Measurements from ENCODE around the gene UBR1. TPM values are rescaled to one million over a fixed set of nuclear protein-coding genes. Genes with fewer than 3 reads are reported as not detected.
A peak's percentile ranks its signal among the peaks of the same experiment; 100 is the strongest.

The UBR1 gene
- total and polyA plus RNA-seq, 2 donors from 2014 or later, result 6.0 to 36.9 TPM

DNA sequence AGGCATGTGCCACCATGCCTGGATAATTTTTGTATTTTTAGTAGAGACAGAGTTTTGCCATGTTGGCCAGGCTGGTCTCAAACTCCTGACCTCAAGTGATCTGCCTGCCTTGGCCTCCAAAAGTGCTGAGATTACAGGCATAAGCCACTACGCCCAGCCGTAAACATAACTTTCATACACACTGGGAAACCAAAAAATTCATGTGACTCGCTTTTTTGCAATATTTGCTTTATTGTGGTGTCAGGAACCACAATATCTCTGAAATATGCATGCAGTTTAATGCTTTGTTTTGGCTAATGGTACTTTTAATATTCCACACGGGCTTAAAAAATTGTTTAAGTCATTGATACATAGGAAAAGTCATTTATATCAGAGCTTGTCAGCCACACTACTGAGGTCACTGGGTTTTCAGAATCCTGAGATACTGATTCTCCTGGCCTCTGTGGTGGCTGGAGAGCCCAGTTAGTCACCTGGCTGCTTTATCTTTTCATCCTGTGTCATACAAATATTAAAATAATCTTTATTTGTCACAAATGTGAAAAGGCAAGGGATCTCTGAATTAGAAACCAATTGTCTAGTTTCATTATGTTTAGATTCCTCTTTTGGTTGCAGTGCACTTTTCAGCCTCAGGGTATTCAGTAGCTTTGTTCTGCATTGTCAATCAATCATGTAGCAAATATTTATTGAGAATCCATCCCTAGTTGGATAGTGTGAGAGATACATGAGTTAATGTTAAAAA is 37.5 kb upstream of the UBR1 start:
- DNase-seq (no peak), FAIRE-seq (no peak)
- Histone ChIP-seq H3K27ac (ENCODE audit: low read depth in 2 of 2, low read length in 2 of 2) (no peak overlapping the region), H3K4me3 (ENCODE audit: low read length in 3 of 3) (no peak overlapping the region), H3K9ac (ENCODE audit: low read length in 3 of 3) (no peak overlapping the region), H3K36me3 (ENCODE audit: control insufficient read depth in 2 of 3, insufficient read depth in 3 of 3, low read length in 3 of 3) (peaks cover 0 to 33% (median 11%) of the 10 kb centered on the region in 3 donors), H3K4me1 (ENCODE audit: control insufficient read depth in 2 of 3, insufficient read depth in 2 of 3, low read depth in 1 of 3, low read length in 3 of 3) (no peaks in the 10 kb centered on the region), H3K9me3 (ENCODE audit: control insufficient read depth in 2 of 3, insufficient read depth in 1 of 3, low read length in 3 of 3) (no peaks in the 10 kb centered on the region), H3K27me3 (ENCODE audit: control insufficient read depth, insufficient read depth, low read length) (no peaks in the 10 kb centered on the region)
- intact Hi-C loops (cut with DNase I), result no loop called here
- TF ChIP-seq, protein P1, sequence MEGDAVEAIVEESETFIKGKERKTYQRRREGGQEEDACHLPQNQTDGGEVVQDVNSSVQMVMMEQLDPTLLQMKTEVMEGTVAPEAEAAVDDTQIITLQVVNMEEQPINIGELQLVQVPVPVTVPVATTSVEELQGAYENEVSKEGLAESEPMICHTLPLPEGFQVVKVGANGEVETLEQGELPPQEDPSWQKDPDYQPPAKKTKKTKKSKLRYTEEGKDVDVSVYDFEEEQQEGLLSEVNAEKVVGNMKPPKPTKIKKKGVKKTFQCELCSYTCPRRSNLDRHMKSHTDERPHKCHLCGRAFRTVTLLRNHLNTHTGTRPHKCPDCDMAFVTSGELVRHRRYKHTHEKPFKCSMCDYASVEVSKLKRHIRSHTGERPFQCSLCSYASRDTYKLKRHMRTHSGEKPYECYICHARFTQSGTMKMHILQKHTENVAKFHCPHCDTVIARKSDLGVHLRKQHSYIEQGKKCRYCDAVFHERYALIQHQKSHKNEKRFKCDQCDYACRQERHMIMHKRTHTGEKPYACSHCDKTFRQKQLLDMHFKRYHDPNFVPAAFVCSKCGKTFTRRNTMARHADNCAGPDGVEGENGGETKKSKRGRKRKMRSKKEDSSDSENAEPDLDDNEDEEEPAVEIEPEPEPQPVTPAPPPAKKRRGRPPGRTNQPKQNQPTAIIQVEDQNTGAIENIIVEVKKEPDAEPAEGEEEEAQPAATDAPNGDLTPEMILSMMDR (IDR thresholded peaks at IDR 0.05; ENCODE audit: borderline replicate concordance, extremely low read depth, insufficient read depth), result no peak

DNA sequence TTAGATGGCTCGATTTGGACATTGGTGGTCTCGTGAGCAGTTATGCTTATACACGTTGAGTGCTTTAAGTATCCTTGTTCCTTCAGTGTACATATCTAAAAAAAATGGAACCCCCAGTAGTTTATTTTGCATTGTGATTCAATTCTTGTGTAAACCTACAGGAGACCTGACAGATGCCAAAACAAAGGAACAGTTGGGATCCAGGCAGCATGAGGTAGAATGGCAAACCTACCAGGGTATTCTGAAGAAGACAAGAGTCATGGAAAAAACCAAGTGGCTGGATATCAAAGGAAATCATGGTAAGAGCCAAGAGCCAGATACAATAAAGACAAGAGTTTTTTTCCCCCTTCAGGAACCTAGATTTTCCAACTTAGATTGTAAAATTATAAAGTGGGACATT is 29.5 kb upstream of the UBR1 start:
- H3K36me3 ChIP-seq (ENCODE audit: control insufficient read depth in 2 of 3, insufficient read depth in 3 of 3, low read length in 3 of 3), result peaks cover 0 to 12% (median 9%) of the 10 kb centered on the region in 3 donors
- FAIRE-seq, result no peak
- no peaks in the 10 kb centered on the region for H3K27me3 ChIP-seq (ENCODE audit: control insufficient read depth, insufficient read depth, low read length)
- no peak for DNase-seq
- H3K27ac ChIP-seq (ENCODE audit: low read depth in 2 of 2, low read length in 2 of 2), result no peak overlapping the region
- no peaks in the 10 kb centered on the region for H3K9me3 ChIP-seq (ENCODE audit: control insufficient read depth in 2 of 3, insufficient read depth in 1 of 3, low read length in 3 of 3)
- peaks cover 0 to 3% (median 0%) of the 10 kb centered on the region in 3 donors for H3K4me1 ChIP-seq (ENCODE audit: control insufficient read depth in 2 of 3, insufficient read depth in 2 of 3, low read depth in 1 of 3, low read length in 3 of 3)
- H3K9ac ChIP-seq (ENCODE audit: low read length in 3 of 3), result no peak overlapping the region
- TF ChIP-seq, protein P1 (IDR thresholded peaks at IDR 0.05; ENCODE audit: borderline replicate concordance, extremely low read depth, insufficient read depth), result no peak
- intact Hi-C loops (cut with DNase I), result no loop called here
- H3K4me3 ChIP-seq (ENCODE audit: low read length in 3 of 3), result no peak overlapping the region

DNA sequence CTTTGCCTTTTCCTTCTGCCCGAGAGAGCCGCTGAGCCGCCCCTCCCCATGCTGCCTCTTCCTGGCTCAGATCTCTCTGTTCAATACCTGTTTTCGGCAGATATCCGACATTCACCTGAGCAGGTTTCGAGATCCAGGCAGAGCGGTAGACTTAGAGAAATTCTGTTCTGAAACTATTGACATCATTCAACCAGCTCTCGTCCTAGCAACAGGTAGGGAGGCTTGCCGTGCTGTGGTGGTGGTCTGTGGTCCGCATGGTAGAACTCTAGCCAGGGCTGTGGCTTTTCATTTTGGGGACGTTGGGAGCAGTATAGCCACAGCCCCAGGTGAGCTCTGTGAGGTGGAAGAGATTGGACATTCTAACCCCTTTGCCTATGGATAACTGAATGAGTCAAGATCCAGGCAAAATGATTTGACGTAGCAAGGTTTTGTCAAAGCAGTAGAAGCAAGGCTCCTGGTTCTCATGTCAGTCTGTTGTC is 28.4 kb upstream of the UBR1 start:
- Histone ChIP-seq H3K9ac (ENCODE audit: low read length in 3 of 3) (peak overlapping the region; percentile 48 to 97 (median 82)), H3K9me3 (ENCODE audit: control insufficient read depth in 2 of 3, insufficient read depth in 1 of 3, low read length in 3 of 3) (no peaks in the 10 kb centered on the region), H3K36me3 (ENCODE audit: control insufficient read depth in 2 of 3, insufficient read depth in 3 of 3, low read length in 3 of 3) (peaks cover 0 to 2% (median 2%) of the 10 kb centered on the region in 3 donors), H3K27ac (ENCODE audit: low read depth in 2 of 2, low read length in 2 of 2) (peak overlapping the region; percentile 29 to 79), H3K4me1 (ENCODE audit: control insufficient read depth in 2 of 3, insufficient read depth in 2 of 3, low read depth in 1 of 3, low read length in 3 of 3) (peaks cover 0 to 3% (median 0%) of the 10 kb centered on the region in 3 donors), H3K27me3 (ENCODE audit: control insufficient read depth, insufficient read depth, low read length) (no peaks in the 10 kb centered on the region), H3K4me3 (ENCODE audit: low read length in 3 of 3) (peak overlapping the region; percentile 60 to 92 (median 90))
- TF ChIP-seq, protein P1 (IDR thresholded peaks at IDR 0.05; ENCODE audit: borderline replicate concordance, extremely low read depth, insufficient read depth), result no peak
- FAIRE-seq, result no peak
- intact Hi-C loops (cut with DNase I), result no loop called here
- peak in 3 of 5 donors; percentile 15 to 32 (median 15) for DNase-seq
